Measurements from ENCODE around the gene AS3MT.
"Not testable (repeated sequence)": the region's sequence is repeated elsewhere in the genome, so short reads cannot be mapped to it uniquely, and the experiment has no call there.

DNA sequence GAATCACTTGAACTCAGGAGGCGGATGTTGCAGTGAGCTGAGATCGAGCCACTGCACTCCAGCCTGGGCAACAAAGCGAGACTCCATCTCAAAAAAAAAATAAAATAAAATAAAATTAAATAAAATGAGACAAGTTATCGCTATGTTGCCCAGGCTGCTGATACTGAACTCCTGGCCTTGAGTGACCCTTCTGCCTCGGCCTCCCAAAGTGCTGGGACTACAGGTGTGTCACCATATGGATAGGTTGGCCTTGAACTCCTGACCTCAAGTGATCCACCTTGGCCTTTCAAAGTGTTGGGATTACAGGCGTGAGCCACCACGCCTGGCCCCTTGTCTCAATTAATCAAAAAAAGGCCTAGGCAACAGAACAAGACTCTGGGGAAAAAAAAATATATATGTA lies 16.0 kb upstream of the AS3MT start:
- TF ChIP-seq, protein P1, sequence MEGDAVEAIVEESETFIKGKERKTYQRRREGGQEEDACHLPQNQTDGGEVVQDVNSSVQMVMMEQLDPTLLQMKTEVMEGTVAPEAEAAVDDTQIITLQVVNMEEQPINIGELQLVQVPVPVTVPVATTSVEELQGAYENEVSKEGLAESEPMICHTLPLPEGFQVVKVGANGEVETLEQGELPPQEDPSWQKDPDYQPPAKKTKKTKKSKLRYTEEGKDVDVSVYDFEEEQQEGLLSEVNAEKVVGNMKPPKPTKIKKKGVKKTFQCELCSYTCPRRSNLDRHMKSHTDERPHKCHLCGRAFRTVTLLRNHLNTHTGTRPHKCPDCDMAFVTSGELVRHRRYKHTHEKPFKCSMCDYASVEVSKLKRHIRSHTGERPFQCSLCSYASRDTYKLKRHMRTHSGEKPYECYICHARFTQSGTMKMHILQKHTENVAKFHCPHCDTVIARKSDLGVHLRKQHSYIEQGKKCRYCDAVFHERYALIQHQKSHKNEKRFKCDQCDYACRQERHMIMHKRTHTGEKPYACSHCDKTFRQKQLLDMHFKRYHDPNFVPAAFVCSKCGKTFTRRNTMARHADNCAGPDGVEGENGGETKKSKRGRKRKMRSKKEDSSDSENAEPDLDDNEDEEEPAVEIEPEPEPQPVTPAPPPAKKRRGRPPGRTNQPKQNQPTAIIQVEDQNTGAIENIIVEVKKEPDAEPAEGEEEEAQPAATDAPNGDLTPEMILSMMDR (IDR thresholded peaks at IDR 0.05): not testable (repeated sequence)
- TF ChIP-seq, protein P2, sequence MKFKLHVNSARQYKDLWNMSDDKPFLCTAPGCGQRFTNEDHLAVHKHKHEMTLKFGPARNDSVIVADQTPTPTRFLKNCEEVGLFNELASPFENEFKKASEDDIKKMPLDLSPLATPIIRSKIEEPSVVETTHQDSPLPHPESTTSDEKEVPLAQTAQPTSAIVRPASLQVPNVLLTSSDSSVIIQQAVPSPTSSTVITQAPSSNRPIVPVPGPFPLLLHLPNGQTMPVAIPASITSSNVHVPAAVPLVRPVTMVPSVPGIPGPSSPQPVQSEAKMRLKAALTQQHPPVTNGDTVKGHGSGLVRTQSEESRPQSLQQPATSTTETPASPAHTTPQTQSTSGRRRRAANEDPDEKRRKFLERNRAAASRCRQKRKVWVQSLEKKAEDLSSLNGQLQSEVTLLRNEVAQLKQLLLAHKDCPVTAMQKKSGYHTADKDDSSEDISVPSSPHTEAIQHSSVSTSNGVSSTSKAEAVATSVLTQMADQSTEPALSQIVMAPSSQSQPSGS (CRISPR knock-in tag; IDR thresholded peaks at IDR 0.05; ENCODE audit: borderline replicate concordance, low read depth): not testable (repeated sequence)
- TF ChIP-seq, protein P3, sequence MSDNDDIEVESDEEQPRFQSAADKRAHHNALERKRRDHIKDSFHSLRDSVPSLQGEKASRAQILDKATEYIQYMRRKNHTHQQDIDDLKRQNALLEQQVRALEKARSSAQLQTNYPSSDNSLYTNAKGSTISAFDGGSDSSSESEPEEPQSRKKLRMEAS (CRISPR knock-in tag; IDR thresholded peaks at IDR 0.05): not testable (repeated sequence)
- TF ChIP-seq NR3C1 (CRISPR knock-in tag; conservative IDR thresholded peaks at IDR 0.05; ENCODE audit: low read depth); FOXP1 (CRISPR knock-in tag; IDR thresholded peaks at IDR 0.05; ENCODE audit: borderline replicate concordance); GRHL2 (CRISPR knock-in tag; IDR thresholded peaks at IDR 0.05; ENCODE audit: insufficient replicate concordance, severe bottlenecking); SP1 (CRISPR knock-in tag; conservative IDR thresholded peaks at IDR 0.05); ZBTB21 (CRISPR knock-in tag; IDR thresholded peaks at IDR 0.05; ENCODE audit: borderline replicate concordance): not testable (repeated sequence)

Measured in WTC11 (cell line).